Measurements from ENCODE around the gene ARHGEF12.
"Not testable (repeated sequence)": the region's sequence is repeated elsewhere in the genome, so short reads cannot be mapped to it uniquely, and the experiment has no call there.

ARHGEF12 gene

GRCh38 chr11:120503529-120503928 lies 167.3 kb downstream of the ARHGEF12 start:
- H3K4me3 ChIP-seq (ENCODE audit: low read depth in 1 of 2, low read length in 2 of 2); H3K9ac ChIP-seq (ENCODE audit: low read length); H3K4me1 ChIP-seq (ENCODE audit: insufficient read depth, low read length); H3K9me3 ChIP-seq (ENCODE audit: low read length); H3K27ac ChIP-seq (ENCODE audit: low read depth, low read length); H3K36me3 ChIP-seq (ENCODE audit: insufficient read depth, low read length); H3K27me3 ChIP-seq (ENCODE audit: control insufficient read depth in 1 of 2, insufficient read depth in 2 of 2, low read length in 2 of 2): not testable (repeated sequence)

GRCh38 chr11:120505801-120506425 lies 169.7 kb downstream of the ARHGEF12 start:
- no peaks in the 10 kb centered on the region for H3K36me3 ChIP-seq (ENCODE audit: insufficient read depth, low read length)
- no peak overlapping the region for H3K27ac ChIP-seq (ENCODE audit: low read depth, low read length)
- no peak overlapping the region for H3K4me3 ChIP-seq (ENCODE audit: low read depth in 1 of 2, low read length in 2 of 2)
- no peaks in the 10 kb centered on the region for H3K9me3 ChIP-seq (ENCODE audit: low read length)
- H3K27me3 ChIP-seq (ENCODE audit: control insufficient read depth in 1 of 2, insufficient read depth in 2 of 2, low read length in 2 of 2) = peaks cover 11 to 18% of the 10 kb centered on the region in 2 donors
- H3K4me1 ChIP-seq (ENCODE audit: insufficient read depth, low read length) = no peaks in the 10 kb centered on the region
- H3K9ac ChIP-seq (ENCODE audit: low read length) = no peak overlapping the region

GRCh38 chr11:120509346-120510053 lies 173.3 kb downstream of the ARHGEF12 start:
- Histone ChIP-seq H3K4me3 (ENCODE audit: low read depth in 1 of 2, low read length in 2 of 2) (no peak overlapping the region), H3K9me3 (ENCODE audit: low read length) (no peaks in the 10 kb centered on the region), H3K9ac (ENCODE audit: low read length) (no peak overlapping the region), H3K27me3 (ENCODE audit: control insufficient read depth in 1 of 2, insufficient read depth in 2 of 2, low read length in 2 of 2) (peaks cover 11 to 24% of the 10 kb centered on the region in 2 donors), H3K4me1 (ENCODE audit: insufficient read depth, low read length) (no peaks in the 10 kb centered on the region), H3K36me3 (ENCODE audit: insufficient read depth, low read length) (no peaks in the 10 kb centered on the region), H3K27ac (ENCODE audit: low read depth, low read length) (no peak overlapping the region)

DNA sequence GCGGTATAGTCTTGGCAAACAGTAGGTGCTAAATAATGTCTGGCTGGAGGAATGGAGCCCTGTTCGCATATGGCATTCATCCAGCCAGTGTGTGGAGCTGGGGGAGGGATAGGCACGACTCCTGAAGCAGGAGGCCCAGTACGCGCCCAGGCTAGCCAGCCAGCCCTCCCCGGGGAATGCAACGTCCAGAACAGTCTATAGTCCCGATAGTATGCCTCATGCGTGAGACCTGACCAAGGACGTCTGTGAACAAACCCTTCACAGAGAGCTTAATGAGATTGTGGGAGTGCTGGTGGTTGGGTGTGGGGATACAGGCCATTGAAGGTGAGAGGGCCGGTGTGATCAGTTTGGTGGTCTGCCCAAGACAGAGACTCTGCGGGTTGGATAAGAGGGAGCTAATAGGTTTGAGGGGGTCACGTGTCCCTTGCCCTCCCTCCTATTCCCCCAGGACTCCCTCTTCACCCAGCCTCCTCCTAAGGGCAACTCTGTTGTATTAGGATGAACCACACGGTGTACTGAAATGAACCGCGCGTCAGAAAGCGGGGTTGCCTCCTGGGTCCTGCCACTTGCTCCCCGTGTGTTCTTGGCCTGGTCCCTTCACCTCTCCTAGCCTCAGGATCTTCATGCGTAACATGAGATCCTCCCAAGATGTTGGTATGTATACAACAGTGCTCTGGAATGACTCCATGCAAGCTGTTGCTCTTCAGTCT lies 174.3 kb downstream of the ARHGEF12 start:
- Histone ChIP-seq H3K4me1 (ENCODE audit: insufficient read depth, low read length) (no peaks in the 10 kb centered on the region), H3K9me3 (ENCODE audit: low read length) (no peaks in the 10 kb centered on the region), H3K9ac (ENCODE audit: low read length) (no peak overlapping the region), H3K4me3 (ENCODE audit: low read depth in 1 of 2, low read length in 2 of 2) (no peak overlapping the region), H3K27ac (ENCODE audit: low read depth, low read length) (no peak overlapping the region), H3K36me3 (ENCODE audit: insufficient read depth, low read length) (no peaks in the 10 kb centered on the region), H3K27me3 (ENCODE audit: control insufficient read depth in 1 of 2, insufficient read depth in 2 of 2, low read length in 2 of 2) (peaks cover 11 to 19% of the 10 kb centered on the region in 2 donors)

DNA sequence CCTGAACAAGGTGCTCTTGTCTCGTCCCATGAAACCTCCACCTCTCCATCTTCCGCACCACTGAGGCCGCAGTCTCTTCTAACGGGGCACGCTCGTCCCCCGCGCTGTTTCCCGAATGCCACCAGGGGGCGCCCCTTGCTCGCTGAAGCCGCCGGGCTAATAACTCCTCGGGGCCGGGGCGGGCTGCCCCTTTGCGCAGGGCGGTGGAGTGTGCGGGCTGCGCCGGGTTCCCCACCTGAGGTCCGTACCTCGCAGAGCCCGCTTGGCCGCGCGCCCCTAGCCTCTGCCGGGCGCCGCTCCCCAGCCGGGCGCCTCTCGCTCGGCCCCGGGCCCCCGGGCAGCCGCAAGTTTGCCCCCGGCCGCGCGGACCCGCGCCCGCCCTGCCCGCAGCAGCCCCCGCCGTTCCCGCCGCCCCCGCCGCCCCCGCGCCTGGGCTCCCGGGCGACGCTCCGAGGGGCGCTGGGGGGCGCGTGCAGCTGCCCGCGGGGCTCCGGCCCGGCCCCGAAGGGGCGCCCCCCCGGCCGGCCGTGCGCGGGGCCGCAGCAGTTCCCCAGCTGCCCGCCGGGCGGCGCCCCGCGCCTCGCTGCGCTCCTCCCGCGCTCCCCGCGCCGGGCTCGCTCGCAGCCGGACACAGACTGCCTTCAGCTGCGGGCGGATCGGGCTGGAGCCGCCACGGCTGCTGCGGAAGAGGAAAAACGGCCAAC lies 175.1 kb downstream of the ARHGEF12 start, which contains the start of gene GRIK4:
TSS of gene GRIK4 (plus strand) at position 633 of the 704 bp plus-strand sequence. CDS start 148,571 bp downstream, outside the sequence.
- Histone ChIP-seq H3K4me3 (ENCODE audit: low read depth in 1 of 2, low read length in 2 of 2) (peak within 1 kb of the TSS in 1 of 2 donors; percentile 57), H3K27ac (ENCODE audit: low read depth, low read length) (no peak within 1 kb of the TSS), H3K9ac (ENCODE audit: low read length) (no peak within 1 kb of the TSS), H3K36me3 (ENCODE audit: insufficient read depth, low read length) (no peaks in the 10 kb centered on the region), H3K4me1 (ENCODE audit: insufficient read depth, low read length) (no peaks in the 10 kb centered on the region), H3K27me3 (ENCODE audit: control insufficient read depth in 1 of 2, insufficient read depth in 2 of 2, low read length in 2 of 2) (peaks cover 5 to 19% of the 10 kb centered on the region in 2 donors), H3K9me3 (ENCODE audit: low read length) (no peaks in the 10 kb centered on the region)

DNA sequence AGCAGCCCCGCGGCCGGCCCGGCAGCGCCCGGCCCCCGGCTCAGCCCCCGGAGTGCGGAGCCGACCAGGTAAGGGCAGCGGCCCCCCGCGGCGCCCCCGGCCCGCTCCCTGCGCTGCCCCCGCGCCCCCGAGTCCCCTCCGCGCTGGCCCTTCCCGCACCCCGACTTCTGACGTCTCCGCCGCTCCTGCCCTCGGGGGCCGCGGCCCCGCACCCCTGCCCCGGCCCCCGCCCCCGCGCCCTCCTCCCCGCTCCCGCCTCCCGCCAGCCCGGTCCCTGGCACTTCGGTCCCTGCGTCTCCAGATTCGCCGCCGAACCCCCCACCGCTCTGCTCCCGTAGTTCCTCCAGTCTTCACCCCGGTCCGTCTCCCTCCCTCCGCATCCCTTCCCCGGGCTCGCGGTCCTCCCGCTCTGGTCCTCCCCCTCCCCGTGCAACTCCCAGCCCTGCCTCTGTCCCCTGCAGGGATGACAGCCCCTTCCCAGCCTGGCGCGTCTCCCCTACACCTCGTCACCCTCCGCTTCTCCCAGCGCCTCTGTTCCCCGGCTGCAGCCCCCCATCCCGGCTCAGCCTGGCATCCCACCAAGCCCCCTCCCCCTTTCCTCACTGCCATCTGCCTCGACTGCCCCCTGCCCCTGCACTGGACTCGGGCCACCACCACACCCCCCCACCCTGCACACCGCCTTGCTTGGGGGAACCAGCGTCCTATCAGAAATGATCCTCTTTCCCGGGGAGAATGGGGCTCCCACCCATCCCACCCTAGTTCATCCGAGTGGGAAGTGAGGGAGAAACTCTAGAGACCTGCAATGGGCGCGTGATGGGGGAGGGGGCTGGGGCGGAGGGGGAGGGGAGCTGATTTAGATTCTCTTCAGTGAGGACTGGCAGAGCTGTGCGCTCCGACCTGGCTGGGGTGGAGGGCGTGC lies 175.9 kb downstream of the ARHGEF12 start:
- no peak overlapping the region for H3K4me3 ChIP-seq (ENCODE audit: low read depth in 1 of 2, low read length in 2 of 2)
- H3K36me3 ChIP-seq (ENCODE audit: insufficient read depth, low read length) = no peaks in the 10 kb centered on the region
- H3K4me1 ChIP-seq (ENCODE audit: insufficient read depth, low read length) = no peaks in the 10 kb centered on the region
- no peak overlapping the region for H3K27ac ChIP-seq (ENCODE audit: low read depth, low read length)
- H3K9me3 ChIP-seq (ENCODE audit: low read length) = no peaks in the 10 kb centered on the region
- H3K27me3 ChIP-seq (ENCODE audit: control insufficient read depth in 1 of 2, insufficient read depth in 2 of 2, low read length in 2 of 2) = peaks cover 5 to 19% of the 10 kb centered on the region in 2 donors
- H3K9ac ChIP-seq (ENCODE audit: low read length) = no peak overlapping the region

DNA sequence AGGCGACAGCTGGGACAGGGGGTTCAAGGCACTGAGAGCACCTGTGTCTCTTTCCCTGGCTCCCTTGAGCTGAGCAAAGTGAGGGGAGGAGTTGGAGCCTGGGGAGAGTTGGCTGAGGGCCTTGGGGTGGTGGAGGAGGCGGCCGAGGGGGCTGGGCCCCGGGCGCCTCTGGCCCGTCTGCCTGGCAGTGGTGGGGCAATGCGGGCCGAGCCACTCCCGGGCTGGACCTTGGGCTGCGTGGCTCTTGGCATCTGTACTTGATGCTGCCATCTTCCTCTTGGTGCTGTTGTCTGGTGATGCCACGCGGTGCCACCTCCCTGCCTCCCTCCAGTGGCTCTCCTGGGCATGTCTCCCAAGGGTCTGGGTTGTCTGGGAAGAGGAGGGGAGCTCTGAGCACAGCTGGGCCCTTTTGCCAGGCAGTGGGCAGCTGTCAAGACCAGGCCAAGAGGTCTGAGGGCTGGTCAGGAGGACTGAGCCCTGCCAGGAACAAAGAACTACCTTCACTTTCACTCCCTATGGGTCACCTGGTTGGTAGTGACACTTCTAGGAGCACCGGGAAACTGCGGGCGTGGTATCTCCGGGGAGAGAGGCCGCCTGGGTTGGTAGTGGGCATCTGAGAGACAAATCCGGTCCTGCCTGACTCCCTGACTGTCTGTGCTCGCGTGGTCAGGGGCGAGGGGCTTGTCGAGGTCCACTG lies 176.7 kb downstream of the ARHGEF12 start:
- Histone ChIP-seq H3K4me3 (ENCODE audit: low read depth in 1 of 2, low read length in 2 of 2) (no peak overlapping the region), H3K4me1 (ENCODE audit: insufficient read depth, low read length) (no peaks in the 10 kb centered on the region), H3K9ac (ENCODE audit: low read length) (no peak overlapping the region), H3K36me3 (ENCODE audit: insufficient read depth, low read length) (no peaks in the 10 kb centered on the region), H3K27ac (ENCODE audit: low read depth, low read length) (no peak overlapping the region), H3K9me3 (ENCODE audit: low read length) (no peaks in the 10 kb centered on the region), H3K27me3 (ENCODE audit: control insufficient read depth in 1 of 2, insufficient read depth in 2 of 2, low read length in 2 of 2) (peaks cover 5 to 19% of the 10 kb centered on the region in 2 donors)

DNA sequence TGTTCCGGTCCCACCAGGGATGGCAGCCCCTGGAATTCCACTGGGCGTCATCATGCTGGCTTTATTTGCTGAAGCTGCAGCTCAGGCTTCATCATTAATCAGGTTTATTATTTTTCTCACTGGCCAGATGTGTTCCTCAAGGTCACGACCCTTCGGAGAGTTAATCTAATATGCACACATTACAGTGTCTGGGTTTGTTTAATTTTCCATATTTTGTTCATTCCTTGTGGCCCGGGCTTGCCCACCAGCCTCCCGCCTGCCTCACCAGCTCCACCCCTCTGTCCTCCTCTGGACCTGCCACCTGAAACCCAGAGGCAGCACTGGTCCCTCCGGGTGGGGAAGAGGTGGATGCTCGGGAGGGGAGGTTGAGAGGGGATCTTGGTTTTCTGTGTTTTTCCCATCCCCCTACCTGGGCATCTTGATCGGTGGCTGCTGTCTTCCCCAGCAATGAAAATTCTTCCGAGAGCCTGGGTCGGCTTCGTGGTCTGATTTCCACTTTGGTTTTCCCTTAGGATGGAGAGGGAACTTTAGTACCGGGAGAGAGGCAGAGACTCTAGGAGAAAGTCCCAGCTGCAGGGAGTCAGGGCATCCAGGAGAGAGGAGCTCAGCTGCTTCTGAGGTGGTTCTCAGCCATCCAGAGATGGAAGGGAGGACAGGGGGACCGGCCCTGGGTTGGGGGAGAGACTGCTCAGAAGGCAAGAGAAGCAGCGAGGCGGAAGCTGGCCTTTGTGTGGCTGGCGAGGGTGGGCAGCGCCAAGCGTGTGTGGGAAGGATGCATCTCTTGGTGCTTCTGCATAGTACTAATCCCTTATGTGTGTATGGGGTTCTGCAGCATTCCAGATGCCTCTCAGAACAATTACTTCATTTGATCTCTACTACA lies 177.5 kb downstream of the ARHGEF12 start:
- Histone ChIP-seq H3K27ac (ENCODE audit: low read depth, low read length) (no peak overlapping the region), H3K27me3 (ENCODE audit: control insufficient read depth in 1 of 2, insufficient read depth in 2 of 2, low read length in 2 of 2) (peaks cover 5 to 19% of the 10 kb centered on the region in 2 donors), H3K4me3 (ENCODE audit: low read depth in 1 of 2, low read length in 2 of 2) (no peak overlapping the region), H3K36me3 (ENCODE audit: insufficient read depth, low read length) (no peaks in the 10 kb centered on the region), H3K9ac (ENCODE audit: low read length) (no peak overlapping the region), H3K9me3 (ENCODE audit: low read length) (no peaks in the 10 kb centered on the region), H3K4me1 (ENCODE audit: insufficient read depth, low read length) (no peaks in the 10 kb centered on the region)

DNA sequence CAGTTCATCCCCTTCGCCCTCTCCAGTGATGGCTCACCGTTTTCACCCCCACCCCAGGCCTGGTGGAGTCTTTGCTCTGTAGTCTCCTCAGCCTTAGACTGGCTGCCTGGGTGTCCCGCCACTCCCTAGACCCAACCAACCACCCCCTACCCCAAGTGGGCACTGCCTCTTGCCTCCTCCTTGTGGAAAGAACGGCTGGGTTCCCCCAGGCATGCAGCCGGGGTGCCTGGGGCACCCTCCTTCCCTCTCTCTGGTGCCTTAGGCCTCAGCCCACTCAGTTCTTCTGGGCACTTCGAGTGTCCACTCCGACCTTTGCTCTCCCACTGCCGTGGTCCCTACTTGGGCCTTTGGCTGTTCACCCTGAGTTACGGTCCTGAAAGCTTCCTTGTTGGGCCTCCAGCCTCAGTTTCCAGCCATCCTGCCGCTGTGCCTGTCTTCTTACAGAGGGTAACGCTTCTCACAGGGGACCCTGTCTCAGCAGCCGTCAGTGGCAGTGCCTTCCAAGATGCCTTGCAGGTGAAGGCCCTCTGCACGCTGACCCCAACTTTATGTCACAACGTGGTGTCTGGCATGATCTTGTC lies 178.4 kb downstream of the ARHGEF12 start:
- Histone ChIP-seq H3K36me3 (ENCODE audit: insufficient read depth, low read length) (no peaks in the 10 kb centered on the region), H3K9ac (ENCODE audit: low read length) (no peak overlapping the region), H3K4me3 (ENCODE audit: low read depth in 1 of 2, low read length in 2 of 2) (no peak overlapping the region), H3K27ac (ENCODE audit: low read depth, low read length) (no peak overlapping the region), H3K9me3 (ENCODE audit: low read length) (no peaks in the 10 kb centered on the region), H3K4me1 (ENCODE audit: insufficient read depth, low read length) (no peaks in the 10 kb centered on the region), H3K27me3 (ENCODE audit: control insufficient read depth in 1 of 2, insufficient read depth in 2 of 2, low read length in 2 of 2) (peaks cover 0 to 11% of the 10 kb centered on the region in 2 donors)

Data from muscle layer of colon (tissue), 2 donors.